ENCODE measurements around the gene PPP2R3A.

Gene PPP2R3A

GRCh38 chr3:135975053-135975452 is 9.5 kb downstream of the PPP2R3A start:
- DNase-seq, result no peak

GRCh38 chr3:135975536-135975935 is 10.0 kb downstream of the PPP2R3A start:
- DNase-seq, result no peak

- DNase-seq, result no peak
These were observed 14.8 kb downstream of the PPP2R3A start for GRCh38 chr3:135980343-135980742.

- no peak for DNase-seq
These were observed 16.3 kb downstream of the PPP2R3A start for GRCh38 chr3:135981701-135982403.

GRCh38 chr3:135982404-135982761 is 16.9 kb downstream of the PPP2R3A start:
- DNase-seq, result no peak

GRCh38 chr3:135982922-135983581 is 17.5 kb downstream of the PPP2R3A start:
- no peak for DNase-seq

- no peak for DNase-seq
These were observed 22.1 kb downstream of the PPP2R3A start for GRCh38 chr3:135987661-135988060.

GRCh38 chr3:135989242-135989641 is 23.7 kb downstream of the PPP2R3A start:
- no peak for DNase-seq

- no peak for DNase-seq
These were observed 25.4 kb downstream of the PPP2R3A start for GRCh38 chr3:135990903-135991302.

GRCh38 chr3:135991621-135992020 is 26.1 kb downstream of the PPP2R3A start:
- DNase-seq, result no peak

- DNase-seq, result no peak
These were observed 26.5 kb downstream of the PPP2R3A start for GRCh38 chr3:135992072-135992471.

- no peak for DNase-seq
These were observed 29.3 kb downstream of the PPP2R3A start for GRCh38 chr3:135994708-135995337.

GRCh38 chr3:135995766-135996165 is 30.2 kb downstream of the PPP2R3A start:
- no peak for DNase-seq

GRCh38 chr3:135997554-135998320 is 32.2 kb downstream of the PPP2R3A start:
- DNase-seq, result no peak

GRCh38 chr3:136008221-136008620 is 42.7 kb downstream of the PPP2R3A start:
- DNase-seq, result no peak

- no peak for DNase-seq
These were observed 43.4 kb downstream of the PPP2R3A start for GRCh38 chr3:136008732-136009470.

- no peak for DNase-seq
These were observed 53.3 kb downstream of the PPP2R3A start for GRCh38 chr3:136018876-136019275.

GRCh38 chr3:136021803-136022202 is 56.3 kb downstream of the PPP2R3A start:
- DNase-seq, result no peak

GRCh38 chr3:136022529-136023263 is 57.2 kb downstream of the PPP2R3A start:
- no peak for DNase-seq

GRCh38 chr3:136023264-136023978 is 57.9 kb downstream of the PPP2R3A start:
- no peak for DNase-seq

- no peak for DNase-seq
These were observed 70.8 kb downstream of the PPP2R3A start for GRCh38 chr3:136036306-136036705.
